KOPT-K1 (cell line): ENCODE data around the gene GJB2.

ENCODE experiments used
- H3K27ac ChIP-seq: fragments of 200-600 bp; sonication (generic); 2 replicates; pipeline ENCODE4 v1.5.1; 2016; ENCODE audit warnings: antibody characterized with exemption, mild to moderate bottlenecking, low read depth, low read length; ENCODE audit not compliant: poor library complexity, severe bottlenecking
- H3K36me3 ChIP-seq: fragments of 200-600 bp; sonication (generic); 2 replicates; pipeline ENCODE4 v1.5.1; 2017; ENCODE audit warnings: antibody characterized with exemption, mild to moderate bottlenecking, low read length, moderate library complexity; ENCODE audit not compliant: insufficient read depth
- H3K9me3 ChIP-seq: fragments of 200-600 bp; sonication (generic); 2 replicates; pipeline ENCODE4 v1.5.1; 2017; ENCODE audit warnings: antibody characterized with exemption, low read length, mild to moderate bottlenecking; ENCODE audit not compliant: insufficient read depth, poor library complexity, severe bottlenecking

Gene GJB2

GRCh38 chr13:20192836-20193161 is at the start of gene GJB2:
Gene GJB2 (minus strand): TSS chr13:20192938. CDS start chr13:20189581, 3,357 bp downstream.
- Histone ChIP-seq H3K9me3 (no peaks in the 10 kb centered on the region), H3K36me3 (no peaks in the 10 kb centered on the region), H3K27ac (no peak within 1 kb of the TSS)

GRCh38 chr13:20241593-20241992 is 48.9 kb upstream of the GJB2 start:
- H3K36me3 ChIP-seq, result no peaks in the 10 kb centered on the region
- no peaks in the 10 kb centered on the region for H3K9me3 ChIP-seq
- no peak overlapping the region for H3K27ac ChIP-seq

GRCh38 chr13:20239748-20240147 is 47.0 kb upstream of the GJB2 start:
- Histone ChIP-seq H3K27ac (no peak overlapping the region), H3K9me3 (no peaks in the 10 kb centered on the region), H3K36me3 (no peaks in the 10 kb centered on the region)

GRCh38 chr13:20232556-20233277 is 40.0 kb upstream of the GJB2 start:
- Histone ChIP-seq H3K36me3 (no peaks in the 10 kb centered on the region), H3K27ac (no peak overlapping the region)

GRCh38 chr13:20231839-20232555 is 39.3 kb upstream of the GJB2 start, which contains the start of gene GJB6:
Gene GJB6 (minus strand): TSS chr13:20232319. CDS start chr13:20223480, 8,839 bp downstream.
- Histone ChIP-seq H3K27ac (no peak within 1 kb of the TSS), H3K9me3 (no peaks in the 10 kb centered on the region), H3K36me3 (no peaks in the 10 kb centered on the region)

More at GRCh38 chr13:20232556-20233277, 40.0 kb upstream of the GJB2 start:
- no peaks in the 10 kb centered on the region for H3K9me3 ChIP-seq

GRCh38 chr13:20230913-20231838 is 38.4 kb upstream of the GJB2 start:
- no peaks in the 10 kb centered on the region for H3K9me3 ChIP-seq
- H3K36me3 ChIP-seq, result no peaks in the 10 kb centered on the region
- no peak overlapping the region for H3K27ac ChIP-seq

GRCh38 chr13:20227730-20228129 is 35.0 kb upstream of the GJB2 start:
- no peaks in the 10 kb centered on the region for H3K36me3 ChIP-seq
- no peaks in the 10 kb centered on the region for H3K9me3 ChIP-seq
- no peak overlapping the region for H3K27ac ChIP-seq

GRCh38 chr13:20227288-20227687 is 34.5 kb upstream of the GJB2 start:
- Histone ChIP-seq H3K36me3 (no peaks in the 10 kb centered on the region), H3K9me3 (no peaks in the 10 kb centered on the region), H3K27ac (no peak overlapping the region)

GRCh38 chr13:20222553-20222952 is 29.8 kb upstream of the GJB2 start:
- Histone ChIP-seq H3K27ac (no peak overlapping the region), H3K9me3 (no peaks in the 10 kb centered on the region)

GRCh38 chr13:20221772-20222171 is 29.0 kb upstream of the GJB2 start:
- no peaks in the 10 kb centered on the region for H3K9me3 ChIP-seq
- no peak overlapping the region for H3K27ac ChIP-seq
- no peaks in the 10 kb centered on the region for H3K36me3 ChIP-seq

More at GRCh38 chr13:20222553-20222952, 29.8 kb upstream of the GJB2 start:
- H3K36me3 ChIP-seq, result no peaks in the 10 kb centered on the region

- Histone ChIP-seq H3K9me3 (no peaks in the 10 kb centered on the region), H3K36me3 (no peaks in the 10 kb centered on the region), H3K27ac (no peak overlapping the region)
Measured at GRCh38 chr13:20219577-20219976, 26.8 kb upstream of the GJB2 start.

GRCh38 chr13:20217168-20217567 is 24.4 kb upstream of the GJB2 start:
- no peak overlapping the region for H3K27ac ChIP-seq
- no peaks in the 10 kb centered on the region for H3K36me3 ChIP-seq
- no peaks in the 10 kb centered on the region for H3K9me3 ChIP-seq

GRCh38 chr13:20209948-20210347 is 17.2 kb upstream of the GJB2 start:
- no peaks in the 10 kb centered on the region for H3K36me3 ChIP-seq
- no peaks in the 10 kb centered on the region for H3K9me3 ChIP-seq
- no peak overlapping the region for H3K27ac ChIP-seq

- no peaks in the 10 kb centered on the region for H3K36me3 ChIP-seq
- no peak overlapping the region for H3K27ac ChIP-seq
- peaks cover 3% of the 10 kb centered on the region for H3K9me3 ChIP-seq
Measured at GRCh38 chr13:20206698-20207235, 14.0 kb upstream of the GJB2 start.
